ENCODE data around the gene CYP2J2. TPM values are rescaled to one million over a fixed set of nuclear protein-coding genes. Genes with fewer than 3 reads are reported as not detected.

Gene CYP2J2
- polyA plus RNA-seq, 1 donor from 2014 or later = not detected

DNA sequence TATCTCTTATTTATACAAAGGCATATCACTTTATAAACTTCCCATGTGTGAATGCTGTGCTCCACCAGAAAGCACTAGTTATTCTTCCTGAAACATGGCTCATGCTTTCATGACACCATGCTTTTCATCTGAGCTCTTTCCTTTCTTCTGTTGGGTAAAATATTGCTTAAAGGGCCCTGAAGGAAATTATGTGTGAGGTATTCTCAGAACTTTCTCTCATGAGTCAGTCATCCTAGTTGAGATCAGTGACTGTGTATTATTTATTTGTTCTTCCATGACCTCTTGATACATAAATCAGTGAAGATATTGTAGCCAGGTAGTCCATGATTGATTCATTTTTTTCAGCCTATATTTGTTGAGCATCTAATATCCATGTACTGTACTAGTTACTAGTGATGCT, 54.8 kb downstream of the CYP2J2 start:
- no peaks in the 10 kb centered on the region for H3F3A ChIP-seq (ENCODE audit: insufficient read depth, low read length, poor library complexity, severe bottlenecking)
- H3K9me2 ChIP-seq (ENCODE audit: insufficient read depth, low read length) = no peaks in the 10 kb centered on the region
- H3K9ac ChIP-seq (ENCODE audit: low read length) = no peak overlapping the region
- H3K4me3 ChIP-seq (ENCODE audit: low read length) = no peak overlapping the region
- no peaks in the 10 kb centered on the region for H3K79me2 ChIP-seq (replicated peaks; ENCODE audit: insufficient read depth, low read length)
- no peak for TF ChIP-seq EP300 (conservative IDR thresholded peaks at IDR 0.05; ENCODE audit: poor library complexity, severe bottlenecking)
- TF ChIP-seq, protein P1, sequence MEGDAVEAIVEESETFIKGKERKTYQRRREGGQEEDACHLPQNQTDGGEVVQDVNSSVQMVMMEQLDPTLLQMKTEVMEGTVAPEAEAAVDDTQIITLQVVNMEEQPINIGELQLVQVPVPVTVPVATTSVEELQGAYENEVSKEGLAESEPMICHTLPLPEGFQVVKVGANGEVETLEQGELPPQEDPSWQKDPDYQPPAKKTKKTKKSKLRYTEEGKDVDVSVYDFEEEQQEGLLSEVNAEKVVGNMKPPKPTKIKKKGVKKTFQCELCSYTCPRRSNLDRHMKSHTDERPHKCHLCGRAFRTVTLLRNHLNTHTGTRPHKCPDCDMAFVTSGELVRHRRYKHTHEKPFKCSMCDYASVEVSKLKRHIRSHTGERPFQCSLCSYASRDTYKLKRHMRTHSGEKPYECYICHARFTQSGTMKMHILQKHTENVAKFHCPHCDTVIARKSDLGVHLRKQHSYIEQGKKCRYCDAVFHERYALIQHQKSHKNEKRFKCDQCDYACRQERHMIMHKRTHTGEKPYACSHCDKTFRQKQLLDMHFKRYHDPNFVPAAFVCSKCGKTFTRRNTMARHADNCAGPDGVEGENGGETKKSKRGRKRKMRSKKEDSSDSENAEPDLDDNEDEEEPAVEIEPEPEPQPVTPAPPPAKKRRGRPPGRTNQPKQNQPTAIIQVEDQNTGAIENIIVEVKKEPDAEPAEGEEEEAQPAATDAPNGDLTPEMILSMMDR (IDR thresholded peaks at IDR 0.05; ENCODE audit: poor library complexity, severe bottlenecking) = no peak
- no peak for TF ChIP-seq EZH2 (IDR thresholded peaks at IDR 0.05; ENCODE audit: borderline replicate concordance, insufficient read depth, low read length, poor library complexity, severe bottlenecking)
- TF ChIP-seq, protein P2, sequence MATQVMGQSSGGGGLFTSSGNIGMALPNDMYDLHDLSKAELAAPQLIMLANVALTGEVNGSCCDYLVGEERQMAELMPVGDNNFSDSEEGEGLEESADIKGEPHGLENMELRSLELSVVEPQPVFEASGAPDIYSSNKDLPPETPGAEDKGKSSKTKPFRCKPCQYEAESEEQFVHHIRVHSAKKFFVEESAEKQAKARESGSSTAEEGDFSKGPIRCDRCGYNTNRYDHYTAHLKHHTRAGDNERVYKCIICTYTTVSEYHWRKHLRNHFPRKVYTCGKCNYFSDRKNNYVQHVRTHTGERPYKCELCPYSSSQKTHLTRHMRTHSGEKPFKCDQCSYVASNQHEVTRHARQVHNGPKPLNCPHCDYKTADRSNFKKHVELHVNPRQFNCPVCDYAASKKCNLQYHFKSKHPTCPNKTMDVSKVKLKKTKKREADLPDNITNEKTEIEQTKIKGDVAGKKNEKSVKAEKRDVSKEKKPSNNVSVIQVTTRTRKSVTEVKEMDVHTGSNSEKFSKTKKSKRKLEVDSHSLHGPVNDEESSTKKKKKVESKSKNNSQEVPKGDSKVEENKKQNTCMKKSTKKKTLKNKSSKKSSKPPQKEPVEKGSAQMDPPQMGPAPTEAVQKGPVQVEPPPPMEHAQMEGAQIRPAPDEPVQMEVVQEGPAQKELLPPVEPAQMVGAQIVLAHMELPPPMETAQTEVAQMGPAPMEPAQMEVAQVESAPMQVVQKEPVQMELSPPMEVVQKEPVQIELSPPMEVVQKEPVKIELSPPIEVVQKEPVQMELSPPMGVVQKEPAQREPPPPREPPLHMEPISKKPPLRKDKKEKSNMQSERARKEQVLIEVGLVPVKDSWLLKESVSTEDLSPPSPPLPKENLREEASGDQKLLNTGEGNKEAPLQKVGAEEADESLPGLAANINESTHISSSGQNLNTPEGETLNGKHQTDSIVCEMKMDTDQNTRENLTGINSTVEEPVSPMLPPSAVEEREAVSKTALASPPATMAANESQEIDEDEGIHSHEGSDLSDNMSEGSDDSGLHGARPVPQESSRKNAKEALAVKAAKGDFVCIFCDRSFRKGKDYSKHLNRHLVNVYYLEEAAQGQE (IDR thresholded peaks at IDR 0.05; ENCODE audit: borderline replicate concordance) = no peak
- no peak for TF ChIP-seq MXI1 (conservative IDR thresholded peaks at IDR 0.05; ENCODE audit: poor library complexity, severe bottlenecking)
- TF ChIP-seq SMC3 (conservative IDR thresholded peaks at IDR 0.05; ENCODE audit: poor library complexity) = no peak
- no peak for TF ChIP-seq TAF1 (IDR thresholded peaks at IDR 0.05; ENCODE audit: low read depth)
- TF ChIP-seq POLR2AphosphoS5 (IDR thresholded peaks at IDR 0.05) = no peak
- no peak for TF ChIP-seq RAD21 (conservative IDR thresholded peaks at IDR 0.05)
- H3K27ac ChIP-seq (ENCODE audit: low read length) = no peak overlapping the region
- H3K9me3 ChIP-seq (ENCODE audit: low read length) = no peaks in the 10 kb centered on the region
- peaks cover 7% of the 10 kb centered on the region for H3K36me3 ChIP-seq (ENCODE audit: insufficient read depth, low read length)
- H3K4me2 ChIP-seq (ENCODE audit: low read length) = no peak overlapping the region
- H3K27me3 ChIP-seq (ENCODE audit: insufficient read depth, low read depth, low read length) = no peaks in the 10 kb centered on the region
- no peaks in the 10 kb centered on the region for H4K20me1 ChIP-seq (ENCODE audit: insufficient read depth)
- no peak overlapping the region for H2AFZ ChIP-seq (ENCODE audit: low read depth, low read length)

DNA sequence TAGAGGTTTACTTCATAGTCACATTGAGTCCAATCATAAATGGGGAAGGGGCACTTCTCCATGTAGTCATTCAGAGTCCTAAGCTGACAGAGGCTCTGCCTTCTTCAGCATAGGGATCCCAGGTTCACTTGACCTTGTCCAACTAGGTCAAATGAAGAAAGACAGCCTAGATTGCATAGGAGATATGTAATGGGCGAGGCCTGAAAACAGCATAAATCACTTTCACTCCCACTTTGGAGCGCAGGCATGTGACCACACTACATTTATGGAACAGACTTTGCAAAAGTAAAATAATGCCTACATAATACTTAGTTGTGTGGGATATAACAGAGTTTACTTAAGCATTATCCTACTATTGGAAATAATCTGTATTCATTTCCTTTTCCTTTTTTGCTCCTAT, 60.1 kb downstream of the CYP2J2 start:
- no peaks in the 10 kb centered on the region for H3K27me3 ChIP-seq (ENCODE audit: insufficient read depth, low read depth, low read length)
- H3K27ac ChIP-seq (ENCODE audit: low read length) = no peak overlapping the region
- H3K9ac ChIP-seq (ENCODE audit: low read length) = no peak overlapping the region
- H2AFZ ChIP-seq (ENCODE audit: low read depth, low read length) = no peak overlapping the region
- H3F3A ChIP-seq (ENCODE audit: insufficient read depth, low read length, poor library complexity, severe bottlenecking) = no peaks in the 10 kb centered on the region
- no peak overlapping the region for H3K4me2 ChIP-seq (ENCODE audit: low read length)
- no peak for TF ChIP-seq SMC3 (conservative IDR thresholded peaks at IDR 0.05; ENCODE audit: poor library complexity)
- no peak for TF ChIP-seq RAD21 (conservative IDR thresholded peaks at IDR 0.05)
- no peak for TF ChIP-seq EZH2 (IDR thresholded peaks at IDR 0.05; ENCODE audit: borderline replicate concordance, insufficient read depth, low read length, poor library complexity, severe bottlenecking)
- TF ChIP-seq, protein P1 (IDR thresholded peaks at IDR 0.05; ENCODE audit: poor library complexity, severe bottlenecking) = no peak
- H3K36me3 ChIP-seq (ENCODE audit: insufficient read depth, low read length) = no peaks in the 10 kb centered on the region
- no peak overlapping the region for H3K4me3 ChIP-seq (ENCODE audit: low read length)
- H3K79me2 ChIP-seq (replicated peaks; ENCODE audit: insufficient read depth, low read length) = no peaks in the 10 kb centered on the region
- H3K9me3 ChIP-seq (ENCODE audit: low read length) = no peaks in the 10 kb centered on the region
- H4K20me1 ChIP-seq (ENCODE audit: insufficient read depth) = no peaks in the 10 kb centered on the region
- no peaks in the 10 kb centered on the region for H3K9me2 ChIP-seq (ENCODE audit: insufficient read depth, low read length)

All from neural cell (in vitro differentiated cells).